HFFc6 (cell line): ENCODE data around the gene CPLX3. TPM values are rescaled to one million over a fixed set of nuclear protein-coding genes. Genes with fewer than 3 reads are reported as not detected.

Experiments used
- DNase-seq: peaks from one replicate; pipeline ENCODE4 v3.0.0-alpha.2; 2018
- H3K27ac Mint-ChIP-seq: 2 replicates; pipeline ENCODE4 v1.8.0; 2020; ENCODE audit warnings: mild to moderate bottlenecking, mixed read lengths
- H3K27me3 Mint-ChIP-seq: 2 replicates; pipeline ENCODE4 v1.8.0; 2021; ENCODE audit warnings: mild to moderate bottlenecking, moderate library complexity, mixed read lengths; ENCODE audit not compliant: insufficient read depth
- H3K36me3 Mint-ChIP-seq: 2 replicates; pipeline ENCODE4 v1.8.0; 2021; ENCODE audit warnings: low read depth, mixed read lengths
- H3K4me1 Mint-ChIP-seq: 2 replicates; pipeline ENCODE4 v1.8.0; 2020; ENCODE audit warnings: low read depth, mixed read lengths
- H3K4me3 Mint-ChIP-seq: 2 replicates; pipeline ENCODE4 v1.8.0; 2020; ENCODE audit warnings: mild to moderate bottlenecking, moderate library complexity, mixed read lengths
- H3K9me3 Mint-ChIP-seq: 2 replicates; pipeline ENCODE4 v1.8.0; 2020; ENCODE audit warnings: mild to moderate bottlenecking, mixed read lengths
- CTCF ChIP-seq: fragments of 200-600 bp; sonication (generic); IDR thresholded peaks from 2 replicates; pipeline ENCODE4 v1.5.0; 2021; ENCODE audit warnings: antibody characterized with exemption, mild to moderate bottlenecking
- total RNA-seq, 6 experiments: library from RNA; stranded (reverse); fragmentation: NEBNext Ultra II Directional; extraction: Animal tissue kit (Norgen Biotek cat#: 25700); gene quantifications; 2 replicates in 1 of 6; 3 replicates in 5 of 6; pipeline ENCODE4 v1.2.3, GENCODE V29; 2021

The CPLX3 gene
- total RNA-seq, 6 experiments from 2014 or later = 0.09 TPM; not detected in 5

GRCh38 chr15:74809956-74810355, 16.5 kb upstream of the CPLX3 start:
- peaks cover 15% of the 10 kb centered on the region for H3K4me1 Mint-ChIP-seq
- H3K27ac Mint-ChIP-seq = no peak overlapping the region
- H3K4me3 Mint-ChIP-seq = no peak overlapping the region
- TF ChIP-seq CTCF = no peak
- peak; percentile 13 for DNase-seq
- no peaks in the 10 kb centered on the region for H3K9me3 Mint-ChIP-seq
- no peaks in the 10 kb centered on the region for H3K36me3 Mint-ChIP-seq
- peaks cover 4% of the 10 kb centered on the region; the same call in 1 of the 2 replicates for H3K27me3 Mint-ChIP-seq

GRCh38 chr15:74812533-74812932, 13.9 kb upstream of the CPLX3 start, which contains the start of gene LMAN1L:
LMAN1L (plus strand) TSS chr15:74812835; CDS start chr15:74812855, 20 bp downstream.
- Mint-ChIP-seq H3K4me1 (peaks cover 28% of the 10 kb centered on the region), H3K27me3 (peaks cover 3% of the 10 kb centered on the region; the same call in 1 of the 2 replicates)

GRCh38 chr15:74815121-74815934, 11.1 kb upstream of the CPLX3 start:
- H3K4me3 Mint-ChIP-seq = no peak overlapping the region
- no peaks in the 10 kb centered on the region for H3K36me3 Mint-ChIP-seq
- H3K9me3 Mint-ChIP-seq = no peaks in the 10 kb centered on the region
- H3K4me1 Mint-ChIP-seq = peaks cover 29% of the 10 kb centered on the region
- no peak overlapping the region for H3K27ac Mint-ChIP-seq
- DNase-seq = no peak
- no peak for TF ChIP-seq CTCF
- H3K27me3 Mint-ChIP-seq = peaks cover 4% of the 10 kb centered on the region; the same call in 1 of the 2 replicates

More at GRCh38 chr15:74812533-74812932, 13.9 kb upstream of the CPLX3 start, which contains the start of gene LMAN1L:
- no peak for TF ChIP-seq CTCF
- no peak within 1 kb of the TSS for H3K27ac Mint-ChIP-seq
- no peak within 1 kb of the TSS for H3K4me3 Mint-ChIP-seq
- H3K9me3 Mint-ChIP-seq = no peaks in the 10 kb centered on the region
- no peaks in the 10 kb centered on the region for H3K36me3 Mint-ChIP-seq
- no peak for DNase-seq

- H3K36me3 Mint-ChIP-seq = no peaks in the 10 kb centered on the region
- peaks cover 29% of the 10 kb centered on the region for H3K4me1 Mint-ChIP-seq
- no peaks in the 10 kb centered on the region for H3K9me3 Mint-ChIP-seq
- H3K27ac Mint-ChIP-seq = no peak overlapping the region
- no peak for DNase-seq
- TF ChIP-seq CTCF = no peak
- no peak overlapping the region for H3K4me3 Mint-ChIP-seq
- H3K27me3 Mint-ChIP-seq = peaks cover 4% of the 10 kb centered on the region; the same call in 1 of the 2 replicates
These were observed 10.5 kb upstream of the CPLX3 start for GRCh38 chr15:74815961-74816360.

GRCh38 chr15:74816624-74817369, 9.6 kb upstream of the CPLX3 start:
- peak overlapping the region; percentile 58 for H3K27ac Mint-ChIP-seq
- DNase-seq = no peak
- peaks cover 29% of the 10 kb centered on the region for H3K4me1 Mint-ChIP-seq
- no peaks in the 10 kb centered on the region for H3K36me3 Mint-ChIP-seq
- no peak overlapping the region for H3K4me3 Mint-ChIP-seq
- no peaks in the 10 kb centered on the region for H3K9me3 Mint-ChIP-seq
- peaks cover 6% of the 10 kb centered on the region; the same call in 1 of the 2 replicates for H3K27me3 Mint-ChIP-seq
- no peak for TF ChIP-seq CTCF
